HEK293 (cell line): ENCODE results near the gene CCDC63.

Experiments
- BCL11B ChIP-seq: fragments of 450-650 bp; formaldehyde crosslinking; IDR thresholded peaks from 2 replicates; pipeline ENCODE4 v1.5.1; 2016; ENCODE audit warnings: low read depth, missing biosample characterization, missing genetic modification characterization
- KLF10 ChIP-seq: fragments of 450-650 bp; IDR thresholded peaks from 2 replicates; pipeline ENCODE4 v1.5.1; 2018; ENCODE audit warnings: missing biosample characterization, mild to moderate bottlenecking, missing genetic modification characterization
- MYNN ChIP-seq: fragments of 450-650 bp; formaldehyde crosslinking; IDR thresholded peaks from 2 replicates; pipeline ENCODE4 v1.5.1; 2016; ENCODE audit warnings: missing biosample characterization, missing genetic modification characterization, borderline replicate concordance
- MZF1 ChIP-seq: fragments of 450-650 bp; formaldehyde crosslinking; IDR thresholded peaks from 2 replicates; pipeline ENCODE4 v1.5.1; 2017; ENCODE audit warnings: missing biosample characterization, missing genetic modification characterization, borderline replicate concordance
- SETDB1 ChIP-seq: IDR thresholded peaks from one replicate; pipeline ENCODE4 v1.6.1; 2017; ENCODE audit warnings: mild to moderate bottlenecking, low read length, moderate library complexity, mixed read lengths; ENCODE audit not compliant: insufficient read length
- YY1 ChIP-seq: fragments of 450-650 bp; formaldehyde crosslinking; IDR thresholded peaks from 2 replicates; pipeline ENCODE4 v1.5.1; 2018; ENCODE audit warnings: missing biosample characterization, missing genetic modification characterization
- ZEB2 ChIP-seq: fragments of 450-650 bp; formaldehyde crosslinking; IDR thresholded peaks from 2 replicates; pipeline ENCODE4 v1.5.1; 2016; ENCODE audit warnings: missing biosample characterization, missing genetic modification characterization
- ZIC2 ChIP-seq: fragments of 450-650 bp; formaldehyde crosslinking; IDR thresholded peaks from 2 replicates; pipeline ENCODE4 v1.5.1; 2016; ENCODE audit warnings: missing biosample characterization, missing genetic modification characterization
- ZNF174 ChIP-seq: fragments of 450-650 bp; formaldehyde crosslinking; IDR thresholded peaks from 2 replicates; pipeline ENCODE4 v1.5.0; 2017; ENCODE audit warnings: missing biosample characterization, mild to moderate bottlenecking, missing genetic modification characterization
- ZNF175 ChIP-seq: fragments of 450-650 bp; formaldehyde crosslinking; IDR thresholded peaks from 2 replicates; pipeline ENCODE4 v1.5.1; 2016; ENCODE audit warnings: missing biosample characterization, missing genetic modification characterization
- ZNF2 ChIP-seq: fragments of 450-650 bp; formaldehyde crosslinking; IDR thresholded peaks from 2 replicates; pipeline ENCODE4 v1.5.1; 2016; ENCODE audit warnings: missing biosample characterization, missing genetic modification characterization
- ZNF202 ChIP-seq: fragments of 450-650 bp; formaldehyde crosslinking; IDR thresholded peaks from 2 replicates; pipeline ENCODE4 v1.5.1; 2016; ENCODE audit warnings: missing biosample characterization, missing genetic modification characterization, borderline replicate concordance
- ZNF211 ChIP-seq: fragments of 450-650 bp; formaldehyde crosslinking; IDR thresholded peaks from 2 replicates; pipeline ENCODE4 v1.5.1; 2016; ENCODE audit warnings: low read depth, missing biosample characterization, missing genetic modification characterization
- ZNF221 ChIP-seq: fragments of 450-650 bp; formaldehyde crosslinking; IDR thresholded peaks from 2 replicates; pipeline ENCODE4 v1.5.1; 2017; ENCODE audit warnings: missing biosample characterization, missing genetic modification characterization, borderline replicate concordance
- ZNF266 ChIP-seq: fragments of 450-650 bp; formaldehyde crosslinking; IDR thresholded peaks from 2 replicates; pipeline ENCODE4 v1.5.1; 2016; ENCODE audit warnings: missing biosample characterization, missing genetic modification characterization, low read depth
- ZNF274 ChIP-seq, 2 experiments: fragments of 200-500 bp in 1 of 2; fragments of 450-650 bp in 1 of 2; sonication (Bioruptor generic) in 1 of 2; formaldehyde crosslinking in 1 of 2; IDR thresholded peaks; 2 replicates each; pipeline versions ENCODE4 v1.5.1 to v1.6.1; 2014 to 2016; ENCODE audit warnings: borderline replicate concordance in 1 of 2, inconsistent platforms in 1 of 2, low read length in 1 of 2, missing biosample characterization in 1 of 2, missing genetic modification characterization in 1 of 2
- ZNF521 ChIP-seq: fragments of 450-650 bp; formaldehyde crosslinking; IDR thresholded peaks from 2 replicates; pipeline ENCODE4 v1.5.1; 2017; ENCODE audit warnings: missing biosample characterization, mild to moderate bottlenecking, missing genetic modification characterization
- ZNF548 ChIP-seq: fragments of 450-650 bp; formaldehyde crosslinking; IDR thresholded peaks from 2 replicates; pipeline ENCODE4 v1.5.1; 2016; ENCODE audit warnings: missing biosample characterization, missing genetic modification characterization
- ZNF623 ChIP-seq: fragments of 450-650 bp; formaldehyde crosslinking; IDR thresholded peaks from 2 replicates; pipeline ENCODE4 v1.5.1; 2016; ENCODE audit warnings: missing biosample characterization, missing genetic modification characterization
- ZNF707 ChIP-seq: fragments of 450-650 bp; formaldehyde crosslinking; IDR thresholded peaks from 2 replicates; pipeline ENCODE4 v1.5.1; 2016; ENCODE audit warnings: missing biosample characterization, missing genetic modification characterization
- ZNF747 ChIP-seq: fragments of 450-650 bp; formaldehyde crosslinking; IDR thresholded peaks from 2 replicates; pipeline ENCODE4 v1.5.1; 2016; ENCODE audit warnings: missing biosample characterization, missing genetic modification characterization
- ZNF768 ChIP-seq: fragments of 450-650 bp; formaldehyde crosslinking; IDR thresholded peaks from 2 replicates; pipeline ENCODE4 v1.5.1; 2018; ENCODE audit warnings: missing biosample characterization, mild to moderate bottlenecking, missing genetic modification characterization
- ZSCAN23 ChIP-seq: fragments of 450-650 bp; formaldehyde crosslinking; IDR thresholded peaks from 2 replicates; pipeline ENCODE4 v1.5.1; 2016; ENCODE audit warnings: missing biosample characterization, missing genetic modification characterization
- TF ChIP-seq, protein P1 (sequence below): fragments of 450-650 bp; formaldehyde crosslinking; IDR thresholded peaks from 2 replicates; pipeline ENCODE4 v1.5.1; 2017; ENCODE audit warnings: missing biosample characterization, missing genetic modification characterization
- TF ChIP-seq, protein P2 (sequence below): fragments of 450-650 bp; formaldehyde crosslinking; conservative IDR thresholded peaks from 2 replicates; pipeline ENCODE4 v1.5.1; 2016; ENCODE audit warnings: low read depth, missing biosample characterization, missing genetic modification characterization
- TF ChIP-seq, protein P3 (sequence below): fragments of 450-650 bp; formaldehyde crosslinking; IDR thresholded peaks from 2 replicates; pipeline ENCODE4 v1.5.1; 2016; ENCODE audit warnings: missing biosample characterization, missing genetic modification characterization, borderline replicate concordance
- TF ChIP-seq, protein P4 (sequence below): fragments of 450-650 bp; formaldehyde crosslinking; IDR thresholded peaks from 2 replicates; pipeline ENCODE4 v1.5.1; 2016; ENCODE audit warnings: missing biosample characterization, missing genetic modification characterization
- TF ChIP-seq, protein P5 (sequence below): fragments of 450-650 bp; formaldehyde crosslinking; IDR thresholded peaks from 2 replicates; pipeline ENCODE4 v1.5.1; 2016; ENCODE audit warnings: missing biosample characterization, missing genetic modification characterization

CCDC63 gene

DNA sequence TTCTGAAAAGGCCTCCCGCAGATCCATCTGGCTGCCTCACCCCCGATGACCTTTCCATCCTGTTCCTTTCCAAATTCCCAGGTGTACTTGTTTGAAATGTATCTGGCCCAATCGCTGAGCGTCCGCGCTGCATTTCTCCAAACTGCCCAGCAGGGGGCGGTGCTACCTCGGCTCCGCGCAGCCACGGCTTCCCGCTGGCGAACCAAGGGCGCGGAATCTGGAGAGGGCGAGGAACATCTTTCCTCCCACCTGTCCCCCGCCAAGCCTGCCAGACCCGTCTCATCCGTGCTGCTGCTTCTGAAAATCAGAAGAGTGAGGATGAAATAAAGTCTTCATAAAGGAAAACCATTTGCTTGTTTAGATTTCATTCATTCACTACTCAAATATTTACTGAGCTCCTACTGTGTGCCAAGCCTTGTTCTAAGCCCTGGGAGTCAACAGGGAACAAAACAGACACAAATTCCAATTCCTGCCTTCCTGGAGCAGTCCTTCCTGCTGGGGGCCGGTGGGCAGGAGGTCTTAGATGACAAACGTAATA is 90.4 kb downstream of the CCDC63 start (continued):
- TF ChIP-seq ZNF274 (IDR thresholded peaks at IDR 0.05; ENCODE audit: low read length) = no peak
- TF ChIP-seq ZNF274 (tag by site-specific recombination; IDR thresholded peaks at IDR 0.05; ENCODE audit: borderline replicate concordance) = no peak
- peak; percentile 70; the same call in 1 of the 2 replicates for TF ChIP-seq ZNF2 (tag by site-specific recombination)
- TF ChIP-seq ZNF623 (tag by site-specific recombination) = no peak
- no peak for TF ChIP-seq ZSCAN23 (tag by site-specific recombination)
- TF ChIP-seq MZF1 (tag by site-specific recombination) = no peak
- no peak for TF ChIP-seq ZNF175 (tag by site-specific recombination)
- TF ChIP-seq ZNF211 = no peak
- TF ChIP-seq KLF10 (tag by site-specific recombination) = no peak
- TF ChIP-seq BCL11B (tag by site-specific recombination) = no peak
- TF ChIP-seq, protein P1, sequence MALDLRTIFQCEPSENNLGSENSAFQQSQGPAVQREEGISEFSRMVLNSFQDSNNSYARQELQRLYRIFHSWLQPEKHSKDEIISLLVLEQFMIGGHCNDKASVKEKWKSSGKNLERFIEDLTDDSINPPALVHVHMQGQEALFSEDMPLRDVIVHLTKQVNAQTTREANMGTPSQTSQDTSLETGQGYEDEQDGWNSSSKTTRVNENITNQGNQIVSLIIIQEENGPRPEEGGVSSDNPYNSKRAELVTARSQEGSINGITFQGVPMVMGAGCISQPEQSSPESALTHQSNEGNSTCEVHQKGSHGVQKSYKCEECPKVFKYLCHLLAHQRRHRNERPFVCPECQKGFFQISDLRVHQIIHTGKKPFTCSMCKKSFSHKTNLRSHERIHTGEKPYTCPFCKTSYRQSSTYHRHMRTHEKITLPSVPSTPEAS (tag by site-specific recombination) = no peak
- TF ChIP-seq, protein P2, sequence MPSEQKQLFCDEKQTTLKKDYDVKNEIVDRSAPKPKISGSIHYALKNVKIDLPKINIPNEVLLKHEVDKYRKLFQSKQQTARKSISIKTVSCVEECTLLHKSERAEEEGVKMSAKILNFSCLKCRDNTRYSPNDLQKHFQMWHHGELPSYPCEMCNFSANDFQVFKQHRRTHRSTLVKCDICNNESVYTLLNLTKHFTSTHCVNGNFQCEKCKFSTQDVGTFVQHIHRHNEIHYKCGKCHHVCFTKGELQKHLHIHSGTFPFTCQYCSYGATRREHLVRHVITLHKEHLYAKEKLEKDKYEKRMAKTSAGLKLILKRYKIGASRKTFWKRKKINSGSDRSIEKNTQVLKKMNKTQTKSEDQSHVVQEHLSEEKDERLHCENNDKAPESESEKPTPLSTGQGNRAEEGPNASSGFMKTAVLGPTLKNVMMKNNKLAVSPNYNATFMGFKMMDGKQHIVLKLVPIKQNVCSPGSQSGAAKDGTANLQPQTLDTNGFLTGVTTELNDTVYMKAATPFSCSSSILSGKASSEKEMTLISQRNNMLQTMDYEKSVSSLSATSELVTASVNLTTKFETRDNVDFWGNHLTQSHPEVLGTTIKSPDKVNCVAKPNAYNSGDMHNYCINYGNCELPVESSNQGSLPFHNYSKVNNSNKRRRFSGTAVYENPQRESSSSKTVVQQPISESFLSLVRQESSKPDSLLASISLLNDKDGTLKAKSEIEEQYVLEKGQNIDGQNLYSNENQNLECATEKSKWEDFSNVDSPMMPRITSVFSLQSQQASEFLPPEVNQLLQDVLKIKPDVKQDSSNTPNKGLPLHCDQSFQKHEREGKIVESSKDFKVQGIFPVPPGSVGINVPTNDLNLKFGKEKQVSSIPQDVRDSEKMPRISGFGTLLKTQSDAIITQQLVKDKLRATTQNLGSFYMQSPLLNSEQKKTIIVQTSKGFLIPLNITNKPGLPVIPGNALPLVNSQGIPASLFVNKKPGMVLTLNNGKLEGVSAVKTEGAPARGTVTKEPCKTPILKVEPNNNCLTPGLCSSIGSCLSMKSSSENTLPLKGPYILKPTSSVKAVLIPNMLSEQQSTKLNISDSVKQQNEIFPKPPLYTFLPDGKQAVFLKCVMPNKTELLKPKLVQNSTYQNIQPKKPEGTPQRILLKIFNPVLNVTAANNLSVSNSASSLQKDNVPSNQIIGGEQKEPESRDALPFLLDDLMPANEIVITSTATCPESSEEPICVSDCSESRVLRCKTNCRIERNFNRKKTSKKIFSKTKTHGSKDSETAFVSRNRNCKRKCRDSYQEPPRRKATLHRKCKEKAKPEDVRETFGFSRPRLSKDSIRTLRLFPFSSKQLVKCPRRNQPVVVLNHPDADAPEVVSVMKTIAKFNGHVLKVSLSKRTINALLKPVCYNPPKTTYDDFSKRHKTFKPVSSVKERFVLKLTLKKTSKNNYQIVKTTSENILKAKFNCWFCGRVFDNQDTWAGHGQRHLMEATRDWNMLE = no peak
- TF ChIP-seq ZEB2 (tag by site-specific recombination) = peak; percentile 53; the same call in 1 of the 2 replicates
- TF ChIP-seq YY1 = no peak
- TF ChIP-seq ZNF174 = no peak
- TF ChIP-seq ZNF747 (tag by site-specific recombination) = no peak
- TF ChIP-seq MYNN (tag by site-specific recombination) = no peak
- TF ChIP-seq, protein P3, sequence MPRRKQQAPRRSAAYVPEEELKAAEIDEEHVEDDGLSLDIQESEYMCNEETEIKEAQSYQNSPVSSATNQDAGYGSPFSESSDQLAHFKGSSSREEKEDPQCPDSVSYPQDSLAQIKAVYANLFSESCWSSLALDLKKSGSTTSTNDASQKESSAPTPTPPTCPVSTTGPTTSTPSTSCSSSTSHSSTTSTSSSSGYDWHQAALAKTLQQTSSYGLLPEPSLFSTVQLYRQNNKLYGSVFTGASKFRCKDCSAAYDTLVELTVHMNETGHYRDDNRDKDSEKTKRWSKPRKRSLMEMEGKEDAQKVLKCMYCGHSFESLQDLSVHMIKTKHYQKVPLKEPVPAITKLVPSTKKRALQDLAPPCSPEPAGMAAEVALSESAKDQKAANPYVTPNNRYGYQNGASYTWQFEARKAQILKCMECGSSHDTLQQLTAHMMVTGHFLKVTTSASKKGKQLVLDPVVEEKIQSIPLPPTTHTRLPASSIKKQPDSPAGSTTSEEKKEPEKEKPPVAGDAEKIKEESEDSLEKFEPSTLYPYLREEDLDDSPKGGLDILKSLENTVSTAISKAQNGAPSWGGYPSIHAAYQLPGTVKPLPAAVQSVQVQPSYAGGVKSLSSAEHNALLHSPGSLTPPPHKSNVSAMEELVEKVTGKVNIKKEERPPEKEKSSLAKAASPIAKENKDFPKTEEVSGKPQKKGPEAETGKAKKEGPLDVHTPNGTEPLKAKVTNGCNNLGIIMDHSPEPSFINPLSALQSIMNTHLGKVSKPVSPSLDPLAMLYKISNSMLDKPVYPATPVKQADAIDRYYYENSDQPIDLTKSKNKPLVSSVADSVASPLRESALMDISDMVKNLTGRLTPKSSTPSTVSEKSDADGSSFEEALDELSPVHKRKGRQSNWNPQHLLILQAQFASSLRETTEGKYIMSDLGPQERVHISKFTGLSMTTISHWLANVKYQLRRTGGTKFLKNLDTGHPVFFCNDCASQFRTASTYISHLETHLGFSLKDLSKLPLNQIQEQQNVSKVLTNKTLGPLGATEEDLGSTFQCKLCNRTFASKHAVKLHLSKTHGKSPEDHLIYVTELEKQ (tag by site-specific recombination) = no peak
- TF ChIP-seq ZNF707 (tag by site-specific recombination) = no peak
- no peak for TF ChIP-seq ZNF521 (tag by site-specific recombination)
- TF ChIP-seq ZNF221 (tag by site-specific recombination) = no peak
- TF ChIP-seq, protein P4, sequence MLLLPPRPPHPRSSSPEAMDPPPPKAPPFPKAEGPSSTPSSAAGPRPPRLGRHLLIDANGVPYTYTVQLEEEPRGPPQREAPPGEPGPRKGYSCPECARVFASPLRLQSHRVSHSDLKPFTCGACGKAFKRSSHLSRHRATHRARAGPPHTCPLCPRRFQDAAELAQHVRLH (tag by site-specific recombination) = no peak
- TF ChIP-seq, protein P5, sequence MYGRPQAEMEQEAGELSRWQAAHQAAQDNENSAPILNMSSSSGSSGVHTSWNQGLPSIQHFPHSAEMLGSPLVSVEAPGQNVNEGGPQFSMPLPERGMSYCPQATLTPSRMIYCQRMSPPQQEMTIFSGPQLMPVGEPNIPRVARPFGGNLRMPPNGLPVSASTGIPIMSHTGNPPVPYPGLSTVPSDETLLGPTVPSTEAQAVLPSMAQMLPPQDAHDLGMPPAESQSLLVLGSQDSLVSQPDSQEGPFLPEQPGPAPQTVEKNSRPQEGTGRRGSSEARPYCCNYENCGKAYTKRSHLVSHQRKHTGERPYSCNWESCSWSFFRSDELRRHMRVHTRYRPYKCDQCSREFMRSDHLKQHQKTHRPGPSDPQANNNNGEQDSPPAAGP (tag by site-specific recombination) = no peak
- no peak for TF ChIP-seq ZNF768
- no peak for TF ChIP-seq ZNF202 (tag by site-specific recombination)
- TF ChIP-seq SETDB1 = no peak
- no peak for TF ChIP-seq ZNF548 (tag by site-specific recombination)
- TF ChIP-seq ZIC2 (tag by site-specific recombination) = peak; percentile 65
- TF ChIP-seq ZNF266 (tag by site-specific recombination) = no peak
